ENCODE measurements around the gene WFDC8. TPM values are rescaled to one million over a fixed set of nuclear protein-coding genes. Genes with fewer than 3 reads are reported as not detected.
A peak's percentile ranks its signal among the peaks of the same experiment; 100 is the strongest.

Gene WFDC8
- total RNA-seq = not detected in 2 replicates

- TF ChIP-seq, protein P1, sequence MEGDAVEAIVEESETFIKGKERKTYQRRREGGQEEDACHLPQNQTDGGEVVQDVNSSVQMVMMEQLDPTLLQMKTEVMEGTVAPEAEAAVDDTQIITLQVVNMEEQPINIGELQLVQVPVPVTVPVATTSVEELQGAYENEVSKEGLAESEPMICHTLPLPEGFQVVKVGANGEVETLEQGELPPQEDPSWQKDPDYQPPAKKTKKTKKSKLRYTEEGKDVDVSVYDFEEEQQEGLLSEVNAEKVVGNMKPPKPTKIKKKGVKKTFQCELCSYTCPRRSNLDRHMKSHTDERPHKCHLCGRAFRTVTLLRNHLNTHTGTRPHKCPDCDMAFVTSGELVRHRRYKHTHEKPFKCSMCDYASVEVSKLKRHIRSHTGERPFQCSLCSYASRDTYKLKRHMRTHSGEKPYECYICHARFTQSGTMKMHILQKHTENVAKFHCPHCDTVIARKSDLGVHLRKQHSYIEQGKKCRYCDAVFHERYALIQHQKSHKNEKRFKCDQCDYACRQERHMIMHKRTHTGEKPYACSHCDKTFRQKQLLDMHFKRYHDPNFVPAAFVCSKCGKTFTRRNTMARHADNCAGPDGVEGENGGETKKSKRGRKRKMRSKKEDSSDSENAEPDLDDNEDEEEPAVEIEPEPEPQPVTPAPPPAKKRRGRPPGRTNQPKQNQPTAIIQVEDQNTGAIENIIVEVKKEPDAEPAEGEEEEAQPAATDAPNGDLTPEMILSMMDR (IDR thresholded peaks at IDR 0.05; ENCODE audit: insufficient read depth, low read length, severe bottlenecking) = no peak
- FAIRE-seq (no peak), DNase-seq (ENCODE audit: low read depth) (no peak)
- Histone ChIP-seq H3K36me3 (ENCODE audit: control insufficient read depth, insufficient read depth, low read length) (no peaks in the 10 kb centered on the region), H3K27me3 (ENCODE audit: control insufficient read depth, insufficient read depth, low read length) (peaks cover 2% of the 10 kb centered on the region), H3K4me3 (ENCODE audit: low read depth, low read length) (no peak within 1 kb of the TSS)
Observed at GRCh38 chr20:45579184-45579583, at the start of gene WFDC8. TSS of gene WFDC8 (minus strand) at chr20:45579284. CDS start at chr20:45579247, 37 bp downstream.

DNA sequence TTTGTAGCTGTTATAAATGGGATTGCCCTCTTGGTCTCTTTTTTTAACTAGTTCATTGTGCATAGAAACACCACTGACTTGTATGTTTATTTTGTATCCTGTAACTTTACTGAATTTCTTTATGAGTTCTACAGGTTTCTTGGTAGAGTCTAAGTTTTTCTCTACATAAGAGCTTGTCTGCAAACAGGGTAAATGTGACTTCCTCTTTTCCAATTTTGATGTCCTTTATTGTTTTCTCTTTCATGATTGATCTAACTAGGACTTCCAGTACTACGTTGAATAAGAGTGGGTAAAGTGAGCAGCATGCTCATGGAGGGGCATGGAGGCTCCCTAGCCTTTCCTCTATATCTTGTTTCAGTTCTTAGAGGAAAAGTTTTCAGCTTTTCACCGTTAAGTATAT, 47.5 kb upstream of the WFDC8 start:
- DNase-seq (ENCODE audit: low read depth) (no peak), FAIRE-seq (no peak)
- TF ChIP-seq, protein P1 (IDR thresholded peaks at IDR 0.05; ENCODE audit: insufficient read depth, low read length, severe bottlenecking) = no peak
- Histone ChIP-seq H3K27me3 (ENCODE audit: control insufficient read depth, insufficient read depth, low read length) (peaks cover 1% of the 10 kb centered on the region), H3K36me3 (ENCODE audit: control insufficient read depth, insufficient read depth, low read length) (no peaks in the 10 kb centered on the region), H3K4me3 (ENCODE audit: low read depth, low read length) (no peak overlapping the region)

GRCh38 chr20:45621593-45621992, 42.5 kb upstream of the WFDC8 start:
- Histone ChIP-seq H3K36me3 (ENCODE audit: control insufficient read depth, insufficient read depth, low read length) (no peaks in the 10 kb centered on the region), H3K4me3 (ENCODE audit: low read depth, low read length) (no peak overlapping the region), H3K27me3 (ENCODE audit: control insufficient read depth, insufficient read depth, low read length) (no peaks in the 10 kb centered on the region)
- TF ChIP-seq, protein P1 (IDR thresholded peaks at IDR 0.05; ENCODE audit: insufficient read depth, low read length, severe bottlenecking) = no peak
- DNase-seq (ENCODE audit: low read depth) (no peak), FAIRE-seq (no peak)

- peak; percentile 78 for DNase-seq (ENCODE audit: low read depth)
- Histone ChIP-seq H3K36me3 (ENCODE audit: control insufficient read depth, insufficient read depth, low read length) (no peaks in the 10 kb centered on the region), H3K27me3 (ENCODE audit: control insufficient read depth, insufficient read depth, low read length) (no peaks in the 10 kb centered on the region), H3K4me3 (ENCODE audit: low read depth, low read length) (no peak overlapping the region)
- TF ChIP-seq, protein P1 (IDR thresholded peaks at IDR 0.05; ENCODE audit: insufficient read depth, low read length, severe bottlenecking) = no peak
- no peak for FAIRE-seq
Observed at GRCh38 chr20:45617591-45617990, 38.5 kb upstream of the WFDC8 start.

DNA sequence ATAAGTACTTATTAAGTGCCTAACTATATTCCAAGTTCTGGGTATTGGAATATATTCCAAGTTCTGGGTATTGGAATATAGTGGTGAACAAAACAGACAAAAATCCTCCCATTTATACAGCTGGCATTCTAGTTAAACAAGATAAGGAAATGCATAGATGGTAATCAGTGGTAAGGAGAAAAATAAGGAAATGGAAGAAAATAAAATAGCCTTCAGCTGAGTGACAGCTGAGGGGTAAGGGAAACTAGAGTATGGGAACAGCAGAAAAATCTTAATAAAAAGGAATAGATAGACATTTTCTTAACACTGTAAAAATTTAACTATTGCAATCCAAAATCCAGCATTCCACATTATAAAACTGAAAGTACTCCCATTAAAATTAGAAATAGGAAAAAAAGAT, 33.2 kb upstream of the WFDC8 start:
- TF ChIP-seq, protein P1 (IDR thresholded peaks at IDR 0.05; ENCODE audit: insufficient read depth, low read length, severe bottlenecking) = no peak
- H3K4me3 ChIP-seq (ENCODE audit: low read depth, low read length) = no peak overlapping the region
- H3K27me3 ChIP-seq (ENCODE audit: control insufficient read depth, insufficient read depth, low read length) = no peaks in the 10 kb centered on the region
- no peak for FAIRE-seq
- H3K36me3 ChIP-seq (ENCODE audit: control insufficient read depth, insufficient read depth, low read length) = no peaks in the 10 kb centered on the region
- no peak for DNase-seq (ENCODE audit: low read depth)

DNA sequence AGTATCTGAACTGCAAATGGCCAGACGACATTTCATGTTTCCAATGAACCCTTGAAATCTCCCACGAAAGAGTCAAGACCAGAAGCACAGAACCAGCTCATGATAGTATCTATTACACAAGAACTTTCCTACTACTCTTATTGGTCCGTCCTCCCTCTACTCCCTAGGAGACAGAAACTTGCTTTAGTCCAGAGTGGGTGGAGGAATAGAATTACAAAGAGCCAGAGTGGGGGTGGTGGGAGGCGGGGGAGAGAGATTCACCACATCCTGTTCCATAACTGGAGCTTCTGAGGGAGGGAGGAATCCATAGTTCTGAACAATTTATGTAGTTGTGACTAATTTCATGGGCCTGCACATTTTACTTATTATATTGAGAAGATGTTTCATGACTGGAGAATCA, 32.0 kb upstream of the WFDC8 start:
- peak; percentile 93 for DNase-seq (ENCODE audit: low read depth)
- H3K4me3 ChIP-seq (ENCODE audit: low read depth, low read length) = no peak overlapping the region
- H3K36me3 ChIP-seq (ENCODE audit: control insufficient read depth, insufficient read depth, low read length) = no peaks in the 10 kb centered on the region
- FAIRE-seq = no peak
- TF ChIP-seq, protein P1 (IDR thresholded peaks at IDR 0.05; ENCODE audit: insufficient read depth, low read length, severe bottlenecking) = no peak
- no peaks in the 10 kb centered on the region for H3K27me3 ChIP-seq (ENCODE audit: control insufficient read depth, insufficient read depth, low read length)
